Sigmoid colon (tissue), 4 donors: ENCODE results near the gene MIEF1.

Source experiments
- CTCF ChIP-seq, 4 experiments: fragments of 450-650 bp in 3 of 4; fragments of 200-600 bp in 1 of 4; IDR thresholded peaks; one replicate each; pipeline ENCODE4 v1.5.1; 2016 to 2019; ENCODE audit warnings: antibody characterized with exemption in 4 of 4, mild to moderate bottlenecking in 3 of 4, moderate library complexity in 2 of 4
- EP300 ChIP-seq, 4 donors: sonication (generic); formaldehyde crosslinking; IDR thresholded peaks; one replicate each; pipeline ENCODE4 v1.6.1; 2017; ENCODE audit warnings: antibody characterized with exemption in 4 of 4
- POLR2A ChIP-seq, 2 donors: fragments of 450-650 bp; IDR thresholded peaks; one replicate each; pipeline ENCODE4 v1.6.1; 2016; ENCODE audit warnings: antibody characterized with exemption in 2 of 2, mild to moderate bottlenecking in 2 of 2, moderate library complexity in 2 of 2

- TF ChIP-seq CTCF (IDR thresholded peaks at IDR 0.05) = no peak
- no peak for TF ChIP-seq EP300 (IDR thresholded peaks at IDR 0.05)
- no peak for TF ChIP-seq POLR2A (IDR thresholded peaks at IDR 0.05)
These were observed 9.9 kb upstream of the MIEF1 start for GRCh38 chr22:39492186-39492585.
